ENCODE results near the gene PPM1L. TPM values are rescaled to one million over a fixed set of nuclear protein-coding genes. Genes with fewer than 3 reads are reported as not detected.

The PPM1L gene
- total RNA-seq, 1 experiment from 2014 or later = 10.6 TPM

DNA sequence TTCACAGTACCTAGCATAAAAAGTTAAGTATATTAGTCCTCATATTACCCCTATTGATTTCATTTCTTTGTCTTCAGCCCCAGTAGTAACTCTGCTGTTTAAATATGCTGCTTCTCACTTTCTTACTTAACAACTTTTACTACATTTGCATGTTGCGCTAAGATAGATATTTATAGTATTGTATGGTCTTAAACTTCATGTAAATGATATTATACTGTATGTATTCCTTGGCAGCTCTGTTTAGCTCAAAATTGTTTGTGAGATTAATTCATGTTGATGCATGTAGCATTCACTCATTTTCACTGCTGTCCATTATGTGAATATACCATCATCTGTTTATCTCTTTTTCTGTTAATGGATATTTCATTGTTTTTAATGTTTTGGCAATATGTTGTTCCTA lies 64.4 kb downstream of the PPM1L start:
- CTCF ChIA-PET = no interaction called here
- Histone ChIP-seq H3K9me3 (ENCODE audit: low read depth, low read length, poor library complexity, severe bottlenecking) (no peaks in the 10 kb centered on the region), H3K27ac (ENCODE audit: low read depth, low read length, poor library complexity, severe bottlenecking) (no peak overlapping the region), H3K4me3 (ENCODE audit: low read depth, low read length, poor library complexity, severe bottlenecking) (no peak overlapping the region), H3K4me1 (ENCODE audit: insufficient read depth, low read length, poor library complexity, severe bottlenecking) (peaks cover 6% of the 10 kb centered on the region), H3K27me3 (replicated peaks; ENCODE audit: insufficient read depth, low read depth, low read length, poor library complexity) (no peaks in the 10 kb centered on the region), H3K36me3 (ENCODE audit: insufficient read depth, low read length, poor library complexity, severe bottlenecking) (no peaks in the 10 kb centered on the region)
- no TSS peak for BruUV-seq (replicated peaks)
- intact Hi-C loops (cut with micrococcal nuclease; ENCODE audit: unreplicated experiment) = no loop called here
- DNase-seq (ENCODE audit: low spot score) = no peak
- POLR2A ChIA-PET (ENCODE audit: low non-redundant PET) = no interaction called here
- TF ChIP-seq, protein P1, sequence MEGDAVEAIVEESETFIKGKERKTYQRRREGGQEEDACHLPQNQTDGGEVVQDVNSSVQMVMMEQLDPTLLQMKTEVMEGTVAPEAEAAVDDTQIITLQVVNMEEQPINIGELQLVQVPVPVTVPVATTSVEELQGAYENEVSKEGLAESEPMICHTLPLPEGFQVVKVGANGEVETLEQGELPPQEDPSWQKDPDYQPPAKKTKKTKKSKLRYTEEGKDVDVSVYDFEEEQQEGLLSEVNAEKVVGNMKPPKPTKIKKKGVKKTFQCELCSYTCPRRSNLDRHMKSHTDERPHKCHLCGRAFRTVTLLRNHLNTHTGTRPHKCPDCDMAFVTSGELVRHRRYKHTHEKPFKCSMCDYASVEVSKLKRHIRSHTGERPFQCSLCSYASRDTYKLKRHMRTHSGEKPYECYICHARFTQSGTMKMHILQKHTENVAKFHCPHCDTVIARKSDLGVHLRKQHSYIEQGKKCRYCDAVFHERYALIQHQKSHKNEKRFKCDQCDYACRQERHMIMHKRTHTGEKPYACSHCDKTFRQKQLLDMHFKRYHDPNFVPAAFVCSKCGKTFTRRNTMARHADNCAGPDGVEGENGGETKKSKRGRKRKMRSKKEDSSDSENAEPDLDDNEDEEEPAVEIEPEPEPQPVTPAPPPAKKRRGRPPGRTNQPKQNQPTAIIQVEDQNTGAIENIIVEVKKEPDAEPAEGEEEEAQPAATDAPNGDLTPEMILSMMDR (conservative IDR thresholded peaks at IDR 0.05; ENCODE audit: low read depth, low read length) = no peak
- TF ChIP-seq EZH2 (IDR thresholded peaks at IDR 0.05; ENCODE audit: borderline replicate concordance, low read depth, low read length, poor library complexity, severe bottlenecking) = no peak

DNA sequence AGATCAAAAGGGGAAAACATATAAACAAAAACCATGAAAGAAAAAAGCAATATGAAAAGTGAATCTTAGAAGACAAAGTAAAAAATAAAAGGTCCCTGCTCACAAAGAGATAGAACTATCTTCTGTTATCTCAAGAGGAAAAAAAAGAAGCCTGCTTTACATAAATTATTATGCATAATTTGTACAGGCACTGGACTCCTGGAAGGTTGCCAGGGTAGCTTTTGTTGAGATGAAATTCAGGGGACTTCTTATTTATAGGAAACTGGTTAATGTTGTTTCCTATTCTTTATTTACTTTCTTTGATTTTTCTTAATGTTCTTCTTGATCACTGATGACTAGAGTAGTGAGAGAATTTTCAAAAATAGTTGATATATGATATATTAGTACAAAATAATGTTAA lies 66.9 kb downstream of the PPM1L start:
- POLR2A ChIA-PET (ENCODE audit: low non-redundant PET) = no interaction called here
- TF ChIP-seq, protein P1 (conservative IDR thresholded peaks at IDR 0.05; ENCODE audit: low read depth, low read length) = no peak
- TF ChIP-seq EZH2 (IDR thresholded peaks at IDR 0.05; ENCODE audit: borderline replicate concordance, low read depth, low read length, poor library complexity, severe bottlenecking) = no peak
- DNase-seq (ENCODE audit: low spot score) = peak; percentile 43
- CTCF ChIA-PET = no interaction called here
- Histone ChIP-seq H3K27ac (ENCODE audit: low read depth, low read length, poor library complexity, severe bottlenecking) (no peak overlapping the region), H3K4me3 (ENCODE audit: low read depth, low read length, poor library complexity, severe bottlenecking) (no peak overlapping the region), H3K9me3 (ENCODE audit: low read depth, low read length, poor library complexity, severe bottlenecking) (no peaks in the 10 kb centered on the region), H3K36me3 (ENCODE audit: insufficient read depth, low read length, poor library complexity, severe bottlenecking) (no peaks in the 10 kb centered on the region), H3K4me1 (ENCODE audit: insufficient read depth, low read length, poor library complexity, severe bottlenecking) (peaks cover 6% of the 10 kb centered on the region), H3K27me3 (replicated peaks; ENCODE audit: insufficient read depth, low read depth, low read length, poor library complexity) (no peaks in the 10 kb centered on the region)
- intact Hi-C loops (cut with micrococcal nuclease; ENCODE audit: unreplicated experiment) = no loop called here
- no TSS peak for BruUV-seq (replicated peaks)

DNA sequence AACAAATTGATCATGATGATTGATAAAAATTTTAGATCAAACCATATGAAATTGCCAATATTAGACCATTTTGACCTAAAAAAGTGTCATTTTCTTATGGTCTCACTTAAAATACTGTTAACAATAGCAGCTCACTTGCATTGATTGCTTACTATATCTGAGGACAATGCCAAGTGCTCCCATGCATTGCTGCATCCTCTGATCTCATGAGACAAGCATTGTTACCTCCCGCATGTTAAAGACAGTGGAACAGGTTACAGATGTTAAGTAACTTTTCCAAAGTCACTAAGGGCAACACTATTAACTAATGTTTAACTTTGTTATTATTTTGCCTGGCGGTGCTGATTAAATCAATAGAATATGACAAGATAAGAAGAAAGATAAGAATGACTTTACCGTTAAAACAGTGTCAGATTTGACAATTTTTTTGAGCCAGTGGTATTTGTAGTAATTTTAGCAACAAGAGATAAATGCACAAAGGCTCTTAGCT lies 69.3 kb downstream of the PPM1L start:
- no peak for DNase-seq (ENCODE audit: low spot score)
- POLR2A ChIA-PET (ENCODE audit: low non-redundant PET) = no interaction called here
- H3K9me3 ChIP-seq (ENCODE audit: low read depth, low read length, poor library complexity, severe bottlenecking) = no peaks in the 10 kb centered on the region
- BruUV-seq (replicated peaks) = no TSS peak
- H3K27ac ChIP-seq (ENCODE audit: low read depth, low read length, poor library complexity, severe bottlenecking) = no peak overlapping the region
- no peaks in the 10 kb centered on the region for H3K27me3 ChIP-seq (replicated peaks; ENCODE audit: insufficient read depth, low read depth, low read length, poor library complexity)
- no peak for TF ChIP-seq EZH2 (IDR thresholded peaks at IDR 0.05; ENCODE audit: borderline replicate concordance, low read depth, low read length, poor library complexity, severe bottlenecking)
- TF ChIP-seq, protein P1 (conservative IDR thresholded peaks at IDR 0.05; ENCODE audit: low read depth, low read length) = no peak
- no peak overlapping the region for H3K4me3 ChIP-seq (ENCODE audit: low read depth, low read length, poor library complexity, severe bottlenecking)
- H3K4me1 ChIP-seq (ENCODE audit: insufficient read depth, low read length, poor library complexity, severe bottlenecking) = peaks cover 6% of the 10 kb centered on the region
- CTCF ChIA-PET = no interaction called here
- intact Hi-C loops (cut with micrococcal nuclease; ENCODE audit: unreplicated experiment) = no loop called here
- H3K36me3 ChIP-seq (ENCODE audit: insufficient read depth, low read length, poor library complexity, severe bottlenecking) = no peaks in the 10 kb centered on the region
